Mesothelial cell of epicardium (in vitro differentiated cells): ENCODE measurements around the gene ANG. TPM values are rescaled to one million over a fixed set of nuclear protein-coding genes. Genes with fewer than 3 reads are reported as not detected.
"Not testable (repeated sequence)": the region's sequence is repeated elsewhere in the genome, so short reads cannot be mapped to it uniquely, and the experiment has no call there.

ENCODE experiments used
- DNase-seq, 2 experiments: peaks; one replicate each; pipeline ENCODE4 v3.0.0; 2021; ENCODE audit warnings: low spot score in 2 of 2; ENCODE audit not compliant: unreplicated experiment in 2 of 2
- H3K27ac Mint-ChIP-seq: 2 replicates; pipeline ENCODE4 v1.8.0; 2021; ENCODE audit warnings: mixed read lengths
- H3K27me3 Mint-ChIP-seq: 2 replicates; pipeline ENCODE4 v1.8.0; 2021; ENCODE audit warnings: low read depth, mixed read lengths
- H3K36me3 Mint-ChIP-seq: 2 replicates; pipeline ENCODE4 v1.8.0; 2021; ENCODE audit warnings: mixed read lengths
- H3K4me1 Mint-ChIP-seq: 2 replicates; pipeline ENCODE4 v1.8.0; 2021; ENCODE audit warnings: mixed read lengths
- H3K4me3 Mint-ChIP-seq: 2 replicates; pipeline ENCODE4 v1.8.0; 2021; ENCODE audit warnings: mild to moderate bottlenecking, moderate library complexity, mixed read lengths
- H3K9me3 Mint-ChIP-seq: 2 replicates; pipeline ENCODE4 v1.8.0; 2021; ENCODE audit warnings: mixed read lengths
- total RNA-seq: library from RNA; stranded (reverse); gene quantifications from 3 replicates; pipeline ENCODE4 v1.2.1, GENCODE V29; 2021
- TF ChIP-seq, protein P1 (sequence below): fragments of 200-600 bp; sonication (generic); IDR thresholded peaks from one replicate; pipeline ENCODE4 v1.5.0; 2021; ENCODE audit warnings: antibody characterized with exemption; ENCODE audit not compliant: unreplicated experiment

Gene ANG
- total RNA-seq, 1 donor from 2014 or later, result 5.4 TPM

DNA sequence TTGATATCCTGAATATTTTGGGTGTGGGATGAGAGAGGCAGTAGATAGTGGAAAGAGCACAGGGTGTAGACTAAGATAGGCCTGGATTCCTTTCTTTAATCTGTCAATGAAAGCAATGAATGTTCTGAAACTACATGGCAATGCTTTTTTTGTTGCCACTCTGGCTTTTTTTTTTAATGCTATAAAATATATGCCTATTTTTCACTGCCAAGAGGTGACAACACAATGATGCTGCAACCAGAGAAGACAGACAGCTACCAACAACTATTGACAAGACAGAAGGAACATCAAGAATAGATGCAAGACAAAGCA is 9.4 kb downstream of the ANG start:
- H3K27me3 Mint-ChIP-seq, result no peaks in the 10 kb centered on the region
- no peak for DNase-seq
- H3K4me3 Mint-ChIP-seq, result no peak overlapping the region
- TF ChIP-seq, protein P1, sequence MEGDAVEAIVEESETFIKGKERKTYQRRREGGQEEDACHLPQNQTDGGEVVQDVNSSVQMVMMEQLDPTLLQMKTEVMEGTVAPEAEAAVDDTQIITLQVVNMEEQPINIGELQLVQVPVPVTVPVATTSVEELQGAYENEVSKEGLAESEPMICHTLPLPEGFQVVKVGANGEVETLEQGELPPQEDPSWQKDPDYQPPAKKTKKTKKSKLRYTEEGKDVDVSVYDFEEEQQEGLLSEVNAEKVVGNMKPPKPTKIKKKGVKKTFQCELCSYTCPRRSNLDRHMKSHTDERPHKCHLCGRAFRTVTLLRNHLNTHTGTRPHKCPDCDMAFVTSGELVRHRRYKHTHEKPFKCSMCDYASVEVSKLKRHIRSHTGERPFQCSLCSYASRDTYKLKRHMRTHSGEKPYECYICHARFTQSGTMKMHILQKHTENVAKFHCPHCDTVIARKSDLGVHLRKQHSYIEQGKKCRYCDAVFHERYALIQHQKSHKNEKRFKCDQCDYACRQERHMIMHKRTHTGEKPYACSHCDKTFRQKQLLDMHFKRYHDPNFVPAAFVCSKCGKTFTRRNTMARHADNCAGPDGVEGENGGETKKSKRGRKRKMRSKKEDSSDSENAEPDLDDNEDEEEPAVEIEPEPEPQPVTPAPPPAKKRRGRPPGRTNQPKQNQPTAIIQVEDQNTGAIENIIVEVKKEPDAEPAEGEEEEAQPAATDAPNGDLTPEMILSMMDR, result no peak
- H3K36me3 Mint-ChIP-seq, result peaks cover 5% of the 10 kb centered on the region
- no peaks in the 10 kb centered on the region for H3K9me3 Mint-ChIP-seq
- peaks cover 2% of the 10 kb centered on the region for H3K4me1 Mint-ChIP-seq
- no peak overlapping the region for H3K27ac Mint-ChIP-seq

DNA sequence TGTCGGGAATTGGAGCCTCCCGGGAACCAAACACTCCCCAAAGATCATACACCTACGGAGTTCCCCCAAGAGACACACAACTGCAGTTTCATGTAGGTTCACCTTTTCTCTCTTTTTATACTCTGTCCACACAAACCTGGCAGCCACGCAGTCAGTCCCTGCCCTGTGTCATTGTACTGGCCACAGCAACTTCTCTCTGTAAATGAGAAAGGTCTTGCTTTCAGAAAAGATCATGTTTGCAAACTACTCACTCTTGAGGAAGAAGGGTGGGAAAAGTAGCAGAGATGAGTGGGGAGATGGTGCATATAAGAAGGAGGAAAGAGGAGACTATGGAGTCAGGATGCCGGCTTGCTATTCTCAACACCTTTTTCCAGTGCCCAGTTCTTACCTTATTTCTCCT is 10.4 kb downstream of the ANG start:
- TF ChIP-seq, protein P1, result no peak
- peaks cover 2% of the 10 kb centered on the region for H3K4me1 Mint-ChIP-seq
- H3K36me3 Mint-ChIP-seq, result peaks cover 5% of the 10 kb centered on the region
- no peak overlapping the region for H3K27ac Mint-ChIP-seq
- H3K4me3 Mint-ChIP-seq, result no peak overlapping the region
- DNase-seq, result no peak
- no peaks in the 10 kb centered on the region for H3K27me3 Mint-ChIP-seq
- H3K9me3 Mint-ChIP-seq, result no peaks in the 10 kb centered on the region

DNA sequence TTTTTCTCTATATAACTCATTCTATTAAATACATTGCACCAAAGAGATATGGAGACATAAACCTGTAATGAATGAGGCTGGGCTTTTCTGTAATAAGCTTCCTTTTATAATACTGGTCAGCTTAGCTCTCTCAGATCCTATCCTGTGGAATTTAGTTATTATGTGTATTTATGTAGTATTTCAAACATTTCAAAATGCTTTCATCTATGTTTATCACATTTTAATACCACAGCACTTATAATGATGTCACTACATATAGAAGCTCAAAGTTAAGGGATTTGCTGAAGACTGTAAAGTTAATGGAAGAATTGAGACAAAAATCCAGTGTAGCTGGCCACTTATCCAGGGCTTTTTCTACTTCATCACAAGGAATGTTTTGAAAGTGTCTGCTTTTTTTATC is 11.4 kb downstream of the ANG start:
- H3K9me3 Mint-ChIP-seq, result no peaks in the 10 kb centered on the region
- no peak for DNase-seq
- peaks cover 2% of the 10 kb centered on the region for H3K4me1 Mint-ChIP-seq
- no peaks in the 10 kb centered on the region for H3K27me3 Mint-ChIP-seq
- peaks cover 5% of the 10 kb centered on the region for H3K36me3 Mint-ChIP-seq
- TF ChIP-seq, protein P1, result no peak
- H3K27ac Mint-ChIP-seq, result no peak overlapping the region
- H3K4me3 Mint-ChIP-seq, result no peak overlapping the region

DNA sequence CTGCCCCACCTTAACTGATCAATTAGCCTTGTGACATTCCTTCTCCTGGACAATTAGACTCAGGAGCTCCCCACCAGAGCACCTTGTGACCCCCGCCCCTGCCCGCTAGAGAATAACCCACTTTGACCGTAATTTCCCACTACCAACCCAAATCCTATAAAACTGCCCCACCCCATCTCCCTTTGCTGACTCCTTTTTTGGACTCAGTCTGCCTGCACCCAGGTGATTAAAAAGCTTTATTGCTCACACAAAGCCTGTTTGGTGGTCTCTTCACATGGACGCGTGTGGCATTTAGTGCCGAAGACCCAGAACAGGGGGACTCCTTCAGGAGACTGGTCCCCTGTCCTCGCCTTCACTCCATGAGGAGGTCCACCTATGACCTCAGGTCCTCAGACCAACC is 12.4 kb downstream of the ANG start:
- not testable (repeated sequence) for DNase-seq, H3K4me1 Mint-ChIP-seq, H3K36me3 Mint-ChIP-seq, H3K4me3 Mint-ChIP-seq, H3K27me3 Mint-ChIP-seq, H3K27ac Mint-ChIP-seq, H3K9me3 Mint-ChIP-seq

DNA sequence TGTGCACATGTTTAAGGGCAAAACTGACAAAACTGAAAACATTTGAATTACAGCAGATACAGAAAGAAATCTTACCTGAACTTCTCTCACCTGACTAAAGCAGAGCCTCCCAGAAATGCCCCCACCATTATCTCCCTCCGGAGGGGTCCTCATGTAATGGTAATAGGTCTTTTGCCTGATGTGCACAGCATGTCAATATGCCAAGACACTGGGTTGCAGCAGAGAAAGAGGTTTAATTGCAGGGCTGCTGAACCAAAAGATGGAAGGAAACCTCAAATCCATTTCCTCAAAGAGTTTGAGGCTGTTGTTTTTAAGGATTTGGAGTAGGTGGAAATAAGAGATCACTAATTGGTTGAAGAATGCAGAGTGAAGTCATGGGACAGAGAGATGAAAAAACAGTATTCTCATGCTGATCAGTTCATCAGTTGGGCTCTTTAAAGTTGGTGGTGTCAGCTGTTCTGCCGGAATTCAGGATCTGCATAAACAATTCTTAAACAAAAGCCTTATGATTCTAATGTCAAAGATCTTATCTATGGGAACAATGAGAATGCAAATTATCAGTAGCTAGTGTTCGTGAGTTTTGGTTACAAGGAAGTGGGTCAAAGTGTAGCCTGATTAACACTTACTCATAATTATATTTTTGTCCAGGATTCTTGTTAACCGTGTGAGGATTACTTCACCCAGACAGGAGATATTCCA is 18.2 kb downstream of the ANG start:
- H3K4me3 Mint-ChIP-seq, result no peak overlapping the region
- peaks cover 6% of the 10 kb centered on the region for H3K4me1 Mint-ChIP-seq
- no peaks in the 10 kb centered on the region for H3K9me3 Mint-ChIP-seq
- no peaks in the 10 kb centered on the region for H3K27me3 Mint-ChIP-seq
- no peak overlapping the region for H3K27ac Mint-ChIP-seq
- DNase-seq, result no peak
- TF ChIP-seq, protein P1, result no peak
- H3K36me3 Mint-ChIP-seq, result no peaks in the 10 kb centered on the region

DNA sequence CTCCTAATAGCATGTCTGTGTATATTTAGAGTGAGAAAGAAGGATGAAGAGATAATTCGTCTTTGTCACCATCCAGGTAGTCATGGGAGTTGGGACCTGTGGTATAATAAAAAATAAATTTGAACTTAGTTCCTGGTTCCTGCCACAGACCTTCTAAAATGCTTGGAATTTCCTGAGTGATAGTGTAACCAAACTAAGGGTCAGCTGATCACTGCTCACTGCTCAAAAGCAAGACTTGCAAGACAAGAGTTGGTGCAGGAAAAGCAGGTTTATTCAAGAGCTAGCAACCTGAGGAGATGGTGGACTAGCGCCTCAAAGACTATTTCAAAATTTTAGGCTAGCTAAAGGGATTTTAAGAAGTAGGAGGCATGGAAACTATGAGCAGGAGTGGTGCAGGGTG is 19.1 kb downstream of the ANG start:
- Mint-ChIP-seq H3K4me3 (no peak overlapping the region), H3K27me3 (no peaks in the 10 kb centered on the region), H3K36me3 (no peaks in the 10 kb centered on the region), H3K4me1 (peaks cover 6% of the 10 kb centered on the region), H3K27ac (no peak overlapping the region), H3K9me3 (no peaks in the 10 kb centered on the region)
- no peak for DNase-seq
- TF ChIP-seq, protein P1, result no peak
